ENCODE data around the gene LACC1.

DNA sequence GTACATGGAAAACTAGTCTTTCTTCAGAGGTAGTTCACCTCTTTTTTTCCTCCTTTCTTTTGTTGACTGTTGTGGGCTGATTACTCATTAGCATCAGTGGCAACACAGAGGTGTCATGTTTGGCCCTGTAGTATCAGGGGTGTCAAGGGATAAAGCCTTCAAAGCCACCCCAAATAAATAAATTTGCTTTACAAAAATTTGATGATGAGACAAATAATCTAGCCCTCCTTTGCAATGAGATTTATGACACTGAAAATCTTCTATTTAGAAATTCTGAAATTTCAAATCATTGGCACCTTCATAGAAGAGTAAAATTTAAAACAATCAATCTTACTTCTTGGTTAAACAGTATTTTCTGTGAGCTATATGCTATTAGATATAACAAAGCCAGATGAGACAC lies 1.9 kb downstream of the LACC1 start:
- TF ChIP-seq POLR2A (IDR thresholded peaks at IDR 0.05): no peak
- TF ChIP-seq, protein P1, sequence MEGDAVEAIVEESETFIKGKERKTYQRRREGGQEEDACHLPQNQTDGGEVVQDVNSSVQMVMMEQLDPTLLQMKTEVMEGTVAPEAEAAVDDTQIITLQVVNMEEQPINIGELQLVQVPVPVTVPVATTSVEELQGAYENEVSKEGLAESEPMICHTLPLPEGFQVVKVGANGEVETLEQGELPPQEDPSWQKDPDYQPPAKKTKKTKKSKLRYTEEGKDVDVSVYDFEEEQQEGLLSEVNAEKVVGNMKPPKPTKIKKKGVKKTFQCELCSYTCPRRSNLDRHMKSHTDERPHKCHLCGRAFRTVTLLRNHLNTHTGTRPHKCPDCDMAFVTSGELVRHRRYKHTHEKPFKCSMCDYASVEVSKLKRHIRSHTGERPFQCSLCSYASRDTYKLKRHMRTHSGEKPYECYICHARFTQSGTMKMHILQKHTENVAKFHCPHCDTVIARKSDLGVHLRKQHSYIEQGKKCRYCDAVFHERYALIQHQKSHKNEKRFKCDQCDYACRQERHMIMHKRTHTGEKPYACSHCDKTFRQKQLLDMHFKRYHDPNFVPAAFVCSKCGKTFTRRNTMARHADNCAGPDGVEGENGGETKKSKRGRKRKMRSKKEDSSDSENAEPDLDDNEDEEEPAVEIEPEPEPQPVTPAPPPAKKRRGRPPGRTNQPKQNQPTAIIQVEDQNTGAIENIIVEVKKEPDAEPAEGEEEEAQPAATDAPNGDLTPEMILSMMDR (IDR thresholded peaks at IDR 0.05): no peak
